ENCODE results near the gene GRIN2C. TPM values are rescaled to one million over a fixed set of nuclear protein-coding genes. Genes with fewer than 3 reads are reported as not detected.

The GRIN2C gene
- total and polyA plus RNA-seq, 2 donors (not counting 1 experiment from before 2014, with no cell fraction given): 0.01 to 0.50 TPM

DNA sequence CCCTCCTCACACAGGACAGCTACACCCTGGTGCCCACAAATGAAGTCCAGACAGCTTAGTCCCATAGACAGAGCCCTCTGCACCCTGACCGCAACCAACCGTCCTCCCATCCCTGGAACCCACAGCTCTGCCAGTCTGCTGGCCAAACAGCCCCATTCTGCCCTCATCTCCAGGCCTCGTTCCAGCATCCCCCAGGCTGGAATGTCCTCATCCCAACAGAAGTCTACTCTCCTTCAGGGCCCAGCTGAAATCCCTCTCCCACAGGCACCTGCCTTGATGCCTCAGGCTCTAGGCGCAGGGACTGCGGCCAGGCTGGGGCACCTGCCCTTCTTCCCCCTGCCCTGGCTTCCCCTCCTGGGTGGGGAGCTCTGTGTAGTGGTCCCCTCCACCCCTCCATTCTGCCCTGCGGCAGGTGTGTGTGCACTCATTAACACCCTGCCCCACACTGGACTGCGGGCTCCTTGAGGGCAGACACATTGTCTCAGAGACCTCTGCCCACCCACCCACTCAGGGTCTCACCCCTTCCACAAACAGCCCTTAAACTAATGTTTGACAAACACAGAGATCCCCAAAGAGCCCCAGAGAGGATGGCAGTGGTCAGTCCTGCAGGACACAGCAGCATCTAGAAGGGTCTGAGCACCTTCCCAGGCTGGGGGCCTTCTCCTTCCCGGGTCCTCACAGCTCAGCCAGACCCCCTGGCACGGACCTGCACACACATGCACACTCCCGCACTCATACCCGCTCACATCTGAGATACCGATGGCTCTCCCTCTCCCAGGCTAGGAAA, 820 bp downstream of the GRIN2C start:
- DNase-seq (ENCODE audit: low read depth in 2 of 2): no peak
- no peak overlapping the region for H2AFZ ChIP-seq (ENCODE audit: low read length)
- TF ChIP-seq EZH2 (IDR thresholded peaks at IDR 0.05; ENCODE audit: low read length, missing control alignments): peak; percentile 92
- TF ChIP-seq, protein P1, sequence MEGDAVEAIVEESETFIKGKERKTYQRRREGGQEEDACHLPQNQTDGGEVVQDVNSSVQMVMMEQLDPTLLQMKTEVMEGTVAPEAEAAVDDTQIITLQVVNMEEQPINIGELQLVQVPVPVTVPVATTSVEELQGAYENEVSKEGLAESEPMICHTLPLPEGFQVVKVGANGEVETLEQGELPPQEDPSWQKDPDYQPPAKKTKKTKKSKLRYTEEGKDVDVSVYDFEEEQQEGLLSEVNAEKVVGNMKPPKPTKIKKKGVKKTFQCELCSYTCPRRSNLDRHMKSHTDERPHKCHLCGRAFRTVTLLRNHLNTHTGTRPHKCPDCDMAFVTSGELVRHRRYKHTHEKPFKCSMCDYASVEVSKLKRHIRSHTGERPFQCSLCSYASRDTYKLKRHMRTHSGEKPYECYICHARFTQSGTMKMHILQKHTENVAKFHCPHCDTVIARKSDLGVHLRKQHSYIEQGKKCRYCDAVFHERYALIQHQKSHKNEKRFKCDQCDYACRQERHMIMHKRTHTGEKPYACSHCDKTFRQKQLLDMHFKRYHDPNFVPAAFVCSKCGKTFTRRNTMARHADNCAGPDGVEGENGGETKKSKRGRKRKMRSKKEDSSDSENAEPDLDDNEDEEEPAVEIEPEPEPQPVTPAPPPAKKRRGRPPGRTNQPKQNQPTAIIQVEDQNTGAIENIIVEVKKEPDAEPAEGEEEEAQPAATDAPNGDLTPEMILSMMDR (conservative IDR thresholded peaks at IDR 0.05 in 1 of 2, IDR thresholded peaks at IDR 0.05 in 1 of 2; ENCODE audit: low read depth in 1 of 2, low read length in 2 of 2): no peak
- H3K4me3 ChIP-seq (replicated peaks in 1 of 4; ENCODE audit: control extremely low read depth in 1 of 4, insufficient read depth in 1 of 4, low read depth in 3 of 4, low read length in 4 of 4): no peak overlapping the region
- H3K9ac ChIP-seq (ENCODE audit: insufficient read depth, low read length): no peak overlapping the region
- H4K20me1 ChIP-seq (ENCODE audit: control insufficient read depth, extremely low read depth, insufficient read depth, low read length): no peaks in the 10 kb centered on the region
- no peak overlapping the region for H3K27ac ChIP-seq (ENCODE audit: insufficient read depth, low read length)
- no peaks in the 10 kb centered on the region for H3K4me1 ChIP-seq (ENCODE audit: control insufficient read depth, extremely low read depth, insufficient read depth, low read length)
- no peaks in the 10 kb centered on the region for H3K9me3 ChIP-seq (ENCODE audit: control insufficient read depth, insufficient read depth, low read depth, low read length)
- H3K79me2 ChIP-seq (ENCODE audit: control insufficient read depth, insufficient read depth, low read length): no peaks in the 10 kb centered on the region
- no peak overlapping the region for H3K4me2 ChIP-seq (ENCODE audit: extremely low read depth, insufficient read depth, low read length)
- peaks cover 66% of the 10 kb centered on the region for H3K27me3 ChIP-seq (ENCODE audit: control insufficient read depth, insufficient read depth, low read length)
- peaks cover 2% of the 10 kb centered on the region for H3K36me3 ChIP-seq (ENCODE audit: control insufficient read depth, insufficient read depth, low read length)

GRCh38 chr17:74857191-74857590, 2.5 kb downstream of the GRIN2C start:
- Histone ChIP-seq H3K79me2 (ENCODE audit: control insufficient read depth, insufficient read depth, low read length) (no peaks in the 10 kb centered on the region), H3K4me1 (ENCODE audit: control insufficient read depth, extremely low read depth, insufficient read depth, low read length) (no peaks in the 10 kb centered on the region), H3K9me3 (ENCODE audit: control insufficient read depth, insufficient read depth, low read depth, low read length) (no peaks in the 10 kb centered on the region), H3K9ac (ENCODE audit: insufficient read depth, low read length) (no peak overlapping the region), H3K27me3 (ENCODE audit: control insufficient read depth, insufficient read depth, low read length) (peaks cover 80% of the 10 kb centered on the region), H3K27ac (ENCODE audit: insufficient read depth, low read length) (no peak overlapping the region), H3K4me2 (ENCODE audit: extremely low read depth, insufficient read depth, low read length) (no peak overlapping the region), H3K36me3 (ENCODE audit: control insufficient read depth, insufficient read depth, low read length) (no peaks in the 10 kb centered on the region), H4K20me1 (ENCODE audit: control insufficient read depth, extremely low read depth, insufficient read depth, low read length) (no peaks in the 10 kb centered on the region), H3K4me3 (replicated peaks in 1 of 4; ENCODE audit: control extremely low read depth in 1 of 4, insufficient read depth in 1 of 4, low read depth in 3 of 4, low read length in 4 of 4) (no peak overlapping the region), H2AFZ (ENCODE audit: low read length) (no peak overlapping the region)
- no peak for DNase-seq (ENCODE audit: low read depth in 2 of 2)
- TF ChIP-seq, protein P1 (conservative IDR thresholded peaks at IDR 0.05 in 1 of 2, IDR thresholded peaks at IDR 0.05 in 1 of 2; ENCODE audit: low read depth in 1 of 2, low read length in 2 of 2): no peak
- no peak for TF ChIP-seq EZH2 (IDR thresholded peaks at IDR 0.05; ENCODE audit: low read length, missing control alignments)

DNA sequence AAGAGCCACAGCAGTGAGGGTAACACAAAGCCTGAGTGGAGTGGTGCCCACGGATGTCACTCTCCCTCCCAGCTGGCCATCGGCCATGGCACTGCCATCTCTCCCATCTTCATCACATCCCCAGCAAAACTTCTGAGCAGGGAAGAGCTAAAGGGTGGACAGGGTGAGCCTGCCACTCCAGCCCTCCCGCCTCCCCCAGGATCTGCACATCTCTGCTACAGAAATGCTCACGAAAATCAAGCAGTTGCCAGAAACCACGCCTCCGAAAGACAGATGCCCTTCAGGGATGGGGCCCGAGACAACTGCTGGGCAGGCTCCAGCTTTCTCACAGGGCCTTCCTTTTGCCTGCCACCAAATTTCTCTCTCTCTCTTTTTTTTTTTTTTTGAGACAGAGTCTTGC, 3.6 kb downstream of the GRIN2C start:
- DNase-seq (ENCODE audit: low read depth in 2 of 2): no peak
- Histone ChIP-seq H3K9me3 (ENCODE audit: control insufficient read depth, insufficient read depth, low read depth, low read length) (no peaks in the 10 kb centered on the region), H3K27ac (ENCODE audit: insufficient read depth, low read length) (no peak overlapping the region), H4K20me1 (ENCODE audit: control insufficient read depth, extremely low read depth, insufficient read depth, low read length) (no peaks in the 10 kb centered on the region), H3K79me2 (ENCODE audit: control insufficient read depth, insufficient read depth, low read length) (no peaks in the 10 kb centered on the region), H3K27me3 (ENCODE audit: control insufficient read depth, insufficient read depth, low read length) (peaks cover 77% of the 10 kb centered on the region), H3K4me1 (ENCODE audit: control insufficient read depth, extremely low read depth, insufficient read depth, low read length) (no peaks in the 10 kb centered on the region), H3K36me3 (ENCODE audit: control insufficient read depth, insufficient read depth, low read length) (no peaks in the 10 kb centered on the region), H2AFZ (ENCODE audit: low read length) (no peak overlapping the region), H3K4me2 (ENCODE audit: extremely low read depth, insufficient read depth, low read length) (no peak overlapping the region), H3K4me3 (replicated peaks in 1 of 4; ENCODE audit: control extremely low read depth in 1 of 4, insufficient read depth in 1 of 4, low read depth in 3 of 4, low read length in 4 of 4) (no peak overlapping the region), H3K9ac (ENCODE audit: insufficient read depth, low read length) (no peak overlapping the region)
- TF ChIP-seq, protein P1 (conservative IDR thresholded peaks at IDR 0.05 in 1 of 2, IDR thresholded peaks at IDR 0.05 in 1 of 2; ENCODE audit: low read depth in 1 of 2, low read length in 2 of 2): no peak
- no peak for TF ChIP-seq EZH2 (IDR thresholded peaks at IDR 0.05; ENCODE audit: low read length, missing control alignments)
